Measurements from ENCODE around the gene SH3RF1.

DNA sequence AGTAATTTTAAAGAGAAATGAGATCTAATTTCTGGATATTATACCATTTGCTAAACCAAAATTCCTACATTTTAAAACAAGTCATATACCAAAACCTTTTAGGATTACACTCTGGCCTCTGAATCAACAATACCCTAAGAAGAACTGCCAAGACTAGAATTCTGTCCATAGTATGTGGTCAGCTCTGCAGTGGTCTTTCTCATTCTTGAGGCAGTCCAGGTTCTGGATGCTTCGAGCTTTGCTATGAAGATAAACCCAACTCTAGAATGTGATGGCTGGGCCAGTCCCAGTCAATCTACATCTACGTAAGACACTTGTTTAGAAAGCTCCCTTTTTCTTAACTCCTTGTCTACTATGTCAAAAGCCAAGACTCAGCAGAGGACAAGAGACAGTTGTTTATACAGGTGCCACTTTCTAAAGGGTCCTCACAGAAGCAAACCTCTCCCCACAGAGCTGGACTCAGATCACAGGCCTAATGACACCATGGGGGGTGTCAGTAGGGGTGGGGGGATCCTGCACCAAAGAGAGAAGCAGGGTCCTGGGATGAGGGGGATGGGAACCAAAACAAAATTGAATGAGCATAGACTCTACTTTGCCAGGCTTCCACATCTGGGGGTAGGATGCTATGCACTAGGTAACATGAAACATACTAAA, 63.2 kb downstream of the SH3RF1 start:
- TF ChIP-seq SP1 (CRISPR knock-in tag; conservative IDR thresholded peaks at IDR 0.05) (no peak), JUN (CRISPR knock-in tag; IDR thresholded peaks at IDR 0.05) (no peak), TP53 (CRISPR knock-in tag; IDR thresholded peaks at IDR 0.05) (no peak), ZNF219 (CRISPR knock-in tag; IDR thresholded peaks at IDR 0.05; ENCODE audit: borderline replicate concordance) (no peak), MAX (CRISPR knock-in tag; IDR thresholded peaks at IDR 0.05) (no peak), ELF4 (CRISPR knock-in tag; IDR thresholded peaks at IDR 0.05; ENCODE audit: low read depth) (no peak)
- TF ChIP-seq, protein P1, sequence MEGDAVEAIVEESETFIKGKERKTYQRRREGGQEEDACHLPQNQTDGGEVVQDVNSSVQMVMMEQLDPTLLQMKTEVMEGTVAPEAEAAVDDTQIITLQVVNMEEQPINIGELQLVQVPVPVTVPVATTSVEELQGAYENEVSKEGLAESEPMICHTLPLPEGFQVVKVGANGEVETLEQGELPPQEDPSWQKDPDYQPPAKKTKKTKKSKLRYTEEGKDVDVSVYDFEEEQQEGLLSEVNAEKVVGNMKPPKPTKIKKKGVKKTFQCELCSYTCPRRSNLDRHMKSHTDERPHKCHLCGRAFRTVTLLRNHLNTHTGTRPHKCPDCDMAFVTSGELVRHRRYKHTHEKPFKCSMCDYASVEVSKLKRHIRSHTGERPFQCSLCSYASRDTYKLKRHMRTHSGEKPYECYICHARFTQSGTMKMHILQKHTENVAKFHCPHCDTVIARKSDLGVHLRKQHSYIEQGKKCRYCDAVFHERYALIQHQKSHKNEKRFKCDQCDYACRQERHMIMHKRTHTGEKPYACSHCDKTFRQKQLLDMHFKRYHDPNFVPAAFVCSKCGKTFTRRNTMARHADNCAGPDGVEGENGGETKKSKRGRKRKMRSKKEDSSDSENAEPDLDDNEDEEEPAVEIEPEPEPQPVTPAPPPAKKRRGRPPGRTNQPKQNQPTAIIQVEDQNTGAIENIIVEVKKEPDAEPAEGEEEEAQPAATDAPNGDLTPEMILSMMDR (IDR thresholded peaks at IDR 0.05): no peak
- TF ChIP-seq, protein P2, sequence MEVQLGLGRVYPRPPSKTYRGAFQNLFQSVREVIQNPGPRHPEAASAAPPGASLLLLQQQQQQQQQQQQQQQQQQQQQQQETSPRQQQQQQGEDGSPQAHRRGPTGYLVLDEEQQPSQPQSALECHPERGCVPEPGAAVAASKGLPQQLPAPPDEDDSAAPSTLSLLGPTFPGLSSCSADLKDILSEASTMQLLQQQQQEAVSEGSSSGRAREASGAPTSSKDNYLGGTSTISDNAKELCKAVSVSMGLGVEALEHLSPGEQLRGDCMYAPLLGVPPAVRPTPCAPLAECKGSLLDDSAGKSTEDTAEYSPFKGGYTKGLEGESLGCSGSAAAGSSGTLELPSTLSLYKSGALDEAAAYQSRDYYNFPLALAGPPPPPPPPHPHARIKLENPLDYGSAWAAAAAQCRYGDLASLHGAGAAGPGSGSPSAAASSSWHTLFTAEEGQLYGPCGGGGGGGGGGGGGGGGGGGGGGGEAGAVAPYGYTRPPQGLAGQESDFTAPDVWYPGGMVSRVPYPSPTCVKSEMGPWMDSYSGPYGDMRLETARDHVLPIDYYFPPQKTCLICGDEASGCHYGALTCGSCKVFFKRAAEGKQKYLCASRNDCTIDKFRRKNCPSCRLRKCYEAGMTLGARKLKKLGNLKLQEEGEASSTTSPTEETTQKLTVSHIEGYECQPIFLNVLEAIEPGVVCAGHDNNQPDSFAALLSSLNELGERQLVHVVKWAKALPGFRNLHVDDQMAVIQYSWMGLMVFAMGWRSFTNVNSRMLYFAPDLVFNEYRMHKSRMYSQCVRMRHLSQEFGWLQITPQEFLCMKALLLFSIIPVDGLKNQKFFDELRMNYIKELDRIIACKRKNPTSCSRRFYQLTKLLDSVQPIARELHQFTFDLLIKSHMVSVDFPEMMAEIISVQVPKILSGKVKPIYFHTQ (CRISPR knock-in tag; IDR thresholded peaks at IDR 0.05): no peak
